K562 (cell line): ENCODE measurements around the gene MCM5. TPM values are rescaled to one million over a fixed set of nuclear protein-coding genes. Genes with fewer than 3 reads are reported as not detected.

Experiments
- CBFA2T2 ChIP-seq: fragments of 450-650 bp; conservative IDR thresholded peaks from 2 replicates; pipeline ENCODE4 v1.6.1; 2017; ENCODE audit warnings: mild to moderate bottlenecking
- FOXK2 ChIP-seq, 2 experiments: fragments of 450-650 bp; IDR thresholded peaks in 1 of 2; conservative IDR thresholded peaks in 1 of 2; 2 replicates each; pipeline ENCODE4 v1.6.1; 2016; ENCODE audit warnings: low read depth in 2 of 2, mild to moderate bottlenecking in 1 of 2
- HDAC8 ChIP-seq: fragments of 450-650 bp; IDR thresholded peaks from 2 replicates; pipeline ENCODE4 v1.6.1; 2016; ENCODE audit warnings: mild to moderate bottlenecking, missing genetic modification characterization, moderate library complexity, missing compliant biosample characterization
- NCOA4 ChIP-seq: fragments of 450-650 bp; IDR thresholded peaks from 2 replicates; pipeline ENCODE4 v1.6.1; 2018; ENCODE audit warnings: mild to moderate bottlenecking; ENCODE audit not compliant: partially characterized antibody
- NR3C1 ChIP-seq: sonication (generic); formaldehyde crosslinking; IDR thresholded peaks from 2 replicates; pipeline ENCODE4 v1.8.1; 2022; ENCODE audit warnings: missing genetic modification reagents
- RNF2 ChIP-seq: sonication (generic); IDR thresholded peaks from 2 replicates; pipeline ENCODE4 v1.6.1; 2016
- RREB1 ChIP-seq: fragments of 250-450 bp; sonication (Bioruptor Pico); IDR thresholded peaks from 2 replicates; pipeline ENCODE4 v1.4.0; 2020
- SETDB1 ChIP-seq: IDR thresholded peaks from one replicate; pipeline ENCODE4 v1.6.1; 2012; ENCODE audit warnings: low read length, control low read depth, inconsistent platforms
- SMARCA5 ChIP-seq: fragments of 450-650 bp; IDR thresholded peaks from 2 replicates; pipeline ENCODE4 v1.6.1; 2016
- STAT6 ChIP-seq: sonication (generic); formaldehyde crosslinking; IDR thresholded peaks from 2 replicates; pipeline ENCODE4 v1.8.1; 2023; ENCODE audit warnings: mild to moderate bottlenecking, missing genetic modification reagents
- THRAP3 ChIP-seq: fragments of 450-650 bp; IDR thresholded peaks from 2 replicates; pipeline ENCODE4 v1.6.1; 2016; ENCODE audit warnings: mild to moderate bottlenecking, inconsistent platforms, borderline replicate concordance
- TOE1 ChIP-seq, 2 experiments: fragments of 450-650 bp in 1 of 2; sonication (generic) in 1 of 2; formaldehyde crosslinking in 1 of 2; IDR thresholded peaks; 2 replicates each; pipeline versions ENCODE4 v1.7.1 to v1.8.0; 2016 to 2022; ENCODE audit warnings: borderline replicate concordance in 2 of 2, mild to moderate bottlenecking in 2 of 2, antibody characterized with exemption in 1 of 2, inconsistent platforms in 1 of 2, low read depth in 1 of 2, missing genetic modification reagents in 1 of 2, moderate library complexity in 1 of 2
- ZC3H8 ChIP-seq: fragments of 450-650 bp; IDR thresholded peaks from 2 replicates; pipeline ENCODE4 v1.6.1; 2017
- ZFX ChIP-seq: sonication (generic); formaldehyde crosslinking; IDR thresholded peaks from 2 replicates; pipeline ENCODE4 v1.8.0; 2022; ENCODE audit warnings: mild to moderate bottlenecking, missing genetic modification reagents, moderate library complexity
- ZNF232 ChIP-seq: sonication (generic); formaldehyde crosslinking; IDR thresholded peaks from 2 replicates; pipeline ENCODE4 v1.8.0; 2022; ENCODE audit warnings: mild to moderate bottlenecking, missing genetic modification reagents
- ZNF263 ChIP-seq: sonication (generic); formaldehyde crosslinking; IDR thresholded peaks from 2 replicates; pipeline ENCODE4 v1.8.0; 2022; ENCODE audit warnings: mild to moderate bottlenecking, missing genetic modification reagents, borderline replicate concordance
- ZNF561 ChIP-seq: fragments of 450-650 bp; formaldehyde crosslinking; conservative IDR thresholded peaks from 2 replicates; pipeline ENCODE4 v1.4.0; 2020; ENCODE audit warnings: mild to moderate bottlenecking, moderate library complexity
- polyA plus RNA-seq, 8 experiments: library from polyadenylated mRNA; depleted of rRNA in 4 of 8; stranded (reverse) in 5 of 8; unstranded in 3 of 8; fragments of >200 nt; fragmentation: Nextera tagmentation in 2 of 8; fragmentation: Illumina TruSeq in 1 of 8; extraction: Ambion mirVana in 2 of 8; extraction: Trizol in 1 of 8; gene quantifications; 2 replicates each; pipeline versions ENCODE4 v1.2.1 to v1.2.3, GENCODE V29; 2011 to 2014; ENCODE audit warnings: inconsistent platforms in 1 of 8, missing spikeins in 1 of 8
- total RNA-seq, 7 experiments: library from RNA; depleted of rRNA in 6 of 7; stranded (reverse); fragments of >200 nt in 6 of 7; fragmentation: Illumina TruSeq in 2 of 7; extraction: Trizol in 2 of 7; gene quantifications; 2 replicates each; pipeline versions ENCODE4 v1.2.1 to v1.2.3, GENCODE V29; 2011 to 2021; ENCODE audit warnings: low replicate concordance in 1 of 7
- TF ChIP-seq, protein P1 (sequence below), 2 experiments: fragments of 200-800 bp in 1 of 2; sonication (Bioruptor generic) in 1 of 2; sonication (generic) in 1 of 2; formaldehyde crosslinking in 1 of 2; IDR thresholded peaks in 1 of 2; conservative IDR thresholded peaks in 1 of 2; 2 replicates each; pipeline versions ENCODE4 v1.5.0 to v1.6.1; 2016 to 2020; ENCODE audit warnings: missing compliant biosample characterization in 1 of 2, missing genetic modification characterization in 1 of 2, missing genetic modification reagents in 1 of 2

The MCM5 gene
- total and polyA plus RNA-seq, 9 of the 15 experiments (the other 6 are each of a cell fraction or from before 2014, with no cell fraction given) = 5.6 to 180 (median 66.1) TPM

DNA sequence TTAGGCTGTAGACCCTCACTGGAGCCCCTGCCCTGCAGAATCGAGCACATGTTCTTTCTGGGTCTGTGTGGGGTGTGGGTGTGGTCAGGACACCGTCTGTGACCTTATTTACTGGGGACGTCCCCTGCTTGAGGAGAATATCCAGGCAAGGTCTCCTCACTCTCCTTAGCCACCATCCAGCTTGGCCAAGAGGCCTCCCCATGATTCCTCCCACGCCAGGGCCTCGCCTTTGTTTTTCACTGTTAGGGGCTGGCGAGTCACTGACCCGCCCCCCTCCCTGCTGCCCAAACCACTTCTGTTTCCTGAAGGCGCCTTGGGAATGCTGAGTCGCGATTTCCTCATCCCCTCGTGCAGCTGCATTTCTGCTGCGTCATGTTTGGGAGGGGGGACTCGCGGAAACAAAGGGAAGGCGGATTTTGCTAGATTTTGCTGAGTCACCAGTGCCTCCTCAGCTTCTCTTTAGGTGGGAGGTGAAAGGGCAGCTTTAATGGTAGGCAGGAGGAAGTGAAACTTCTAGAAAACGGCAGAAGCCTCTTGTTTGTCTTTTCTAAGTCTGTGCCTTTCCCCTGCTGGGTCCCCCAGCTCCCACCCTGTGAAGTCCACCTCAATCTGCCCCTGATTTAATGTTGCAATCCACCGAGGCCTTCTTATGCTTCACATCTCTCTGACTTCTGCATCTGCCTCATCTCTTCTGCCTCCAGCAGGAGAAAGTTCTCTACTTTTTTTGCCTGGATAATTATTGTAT, 23.0 kb upstream of the MCM5 start (continued):
- peak; percentile 33; the same call in 1 of the 2 replicates for TF ChIP-seq RREB1 (CRISPR knock-in tag)
- peak; percentile 20; the same call in 1 of the 2 replicates for TF ChIP-seq ZNF263 (CRISPR knock-in tag)
- peak; percentile 49; the same call in 1 of the 2 replicates for TF ChIP-seq RNF2
- no peak for TF ChIP-seq STAT6 (CRISPR knock-in tag)
- TF ChIP-seq SETDB1 = peak; percentile 31
- TF ChIP-seq THRAP3 = no peak
- no peak for TF ChIP-seq SMARCA5
- TF ChIP-seq, protein P1, sequence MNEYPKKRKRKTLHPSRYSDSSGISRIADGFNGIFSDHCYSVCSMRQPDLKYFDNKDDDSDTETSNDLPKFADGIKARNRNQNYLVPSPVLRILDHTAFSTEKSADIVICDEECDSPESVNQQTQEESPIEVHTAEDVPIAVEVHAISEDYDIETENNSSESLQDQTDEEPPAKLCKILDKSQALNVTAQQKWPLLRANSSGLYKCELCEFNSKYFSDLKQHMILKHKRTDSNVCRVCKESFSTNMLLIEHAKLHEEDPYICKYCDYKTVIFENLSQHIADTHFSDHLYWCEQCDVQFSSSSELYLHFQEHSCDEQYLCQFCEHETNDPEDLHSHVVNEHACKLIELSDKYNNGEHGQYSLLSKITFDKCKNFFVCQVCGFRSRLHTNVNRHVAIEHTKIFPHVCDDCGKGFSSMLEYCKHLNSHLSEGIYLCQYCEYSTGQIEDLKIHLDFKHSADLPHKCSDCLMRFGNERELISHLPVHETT (CRISPR knock-in tag; conservative IDR thresholded peaks at IDR 0.05 in 1 of 2, IDR thresholded peaks at IDR 0.05 in 1 of 2) = peak in 1 of 2 experiments; percentile 69; a peak in 2 of 4 replicates
- TF ChIP-seq FOXK2 (conservative IDR thresholded peaks at IDR 0.05 in 1 of 2, IDR thresholded peaks at IDR 0.05 in 1 of 2; ENCODE audit: low read depth in 2 of 2) = peak; percentile 85 to 90
- no peak for TF ChIP-seq NCOA4
- no peak for TF ChIP-seq ZNF561
- TF ChIP-seq NR3C1 (CRISPR knock-in tag) = no peak
- TF ChIP-seq ZC3H8 = no peak
- TF ChIP-seq ZNF232 (CRISPR knock-in tag) = no peak
- TF ChIP-seq CBFA2T2 = peak; percentile 64
- TF ChIP-seq HDAC8 = 0 out of 2 replicates have a peak, but pooled peaks have one; percentile 14
- peak; percentile 37; the same call in 1 of the 2 replicates for TF ChIP-seq ZFX (CRISPR knock-in tag)
- TF ChIP-seq TOE1 (IDR thresholded peaks at IDR 0.05; ENCODE audit: borderline replicate concordance) = peak; percentile 83
- no peak for TF ChIP-seq TOE1 (CRISPR knock-in tag; IDR thresholded peaks at IDR 0.05; ENCODE audit: borderline replicate concordance, low read depth)
